K562 (cell line): ENCODE measurements around the gene TNFAIP8L1. TPM values are rescaled to one million over a fixed set of nuclear protein-coding genes. Genes with fewer than 3 reads are reported as not detected.
A peak's percentile ranks its signal among the peaks of the same experiment; 100 is the strongest.

Experiments used
- BCLAF1 ChIP-seq, 2 experiments: fragments of 450-650 bp in 1 of 2; IDR thresholded peaks; 2 replicates each; pipeline ENCODE4 v1.6.1; 2011 to 2017; ENCODE audit warnings: low read depth in 2 of 2, antibody characterized with exemption in 1 of 2, borderline replicate concordance in 1 of 2, low read length in 1 of 2, mild to moderate bottlenecking in 1 of 2, mixed read lengths in 1 of 2; ENCODE audit not compliant: control insufficient read depth in 1 of 2
- CTCFL ChIP-seq: IDR thresholded peaks from 2 replicates; pipeline ENCODE4 v1.6.1; 2011; ENCODE audit warnings: borderline replicate concordance, low read depth, mild to moderate bottlenecking, moderate library complexity, low read length; ENCODE audit not compliant: insufficient read depth, poor library complexity, severe bottlenecking
- EP400 ChIP-seq: fragments of 450-650 bp; IDR thresholded peaks from 2 replicates; pipeline ENCODE4 v1.6.1; 2017; ENCODE audit warnings: antibody characterized with exemption, mild to moderate bottlenecking, moderate library complexity
- FOXK2 ChIP-seq, 2 experiments: fragments of 450-650 bp; IDR thresholded peaks in 1 of 2; conservative IDR thresholded peaks in 1 of 2; 2 replicates each; pipeline ENCODE4 v1.6.1; 2016; ENCODE audit warnings: low read depth in 2 of 2, mild to moderate bottlenecking in 1 of 2
- FOXP1 ChIP-seq: sonication (generic); formaldehyde crosslinking; IDR thresholded peaks from 2 replicates; pipeline ENCODE4 v1.8.0; 2022; ENCODE audit warnings: mild to moderate bottlenecking, missing genetic modification reagents
- GTF2F1 ChIP-seq: IDR thresholded peaks from 2 replicates; pipeline ENCODE4 v1.6.1; 2011; ENCODE audit warnings: low read depth, low read length, improper control_type of control experiment
- JUN ChIP-seq, 2 experiments: sonication (generic) in 1 of 2; formaldehyde crosslinking in 1 of 2; IDR thresholded peaks; 2 replicates each; pipeline versions ENCODE4 v1.6.1 to v1.8.0; 2012 to 2022; ENCODE audit warnings: borderline replicate concordance in 2 of 2, mild to moderate bottlenecking in 2 of 2, improper control_type of control experiment in 1 of 2, low read depth in 1 of 2, low read length in 1 of 2, missing genetic modification reagents in 1 of 2
- PML ChIP-seq: IDR thresholded peaks from 2 replicates; pipeline ENCODE4 v1.6.1; 2012; ENCODE audit warnings: low read length, inconsistent platforms
- POLR2A ChIP-seq: fragments of 450-650 bp; conservative IDR thresholded peaks from 2 replicates; pipeline ENCODE4 v1.6.1; 2016
- RAD21 ChIP-seq, 2 experiments: fragments of 250-450 bp in 1 of 2; fragments of 450-650 bp in 1 of 2; sonication (Bioruptor Pico) in 1 of 2; formaldehyde crosslinking in 1 of 2; IDR thresholded peaks in 1 of 2; conservative IDR thresholded peaks in 1 of 2; 2 replicates each; pipeline versions ENCODE4 v1.4.0 to v1.8.0; 2020 to 2022; ENCODE audit warnings: mild to moderate bottlenecking in 2 of 2, moderate library complexity in 1 of 2
- SIN3A ChIP-seq, 2 experiments: fragments of 150-350 bp in 1 of 2; IDR thresholded peaks; 2 replicates each; pipeline ENCODE4 v1.6.1; 2011 to 2016; ENCODE audit warnings: borderline replicate concordance in 2 of 2, low read depth in 2 of 2, low read length in 2 of 2, mild to moderate bottlenecking in 2 of 2, moderate library complexity in 2 of 2; ENCODE audit not compliant: control insufficient read depth in 1 of 2
- ZBTB34 ChIP-seq: fragments of 250-450 bp; sonication (Bioruptor Pico); IDR thresholded peaks from 2 replicates; pipeline ENCODE4 v1.8.0; 2021; ENCODE audit warnings: mild to moderate bottlenecking, moderate library complexity
- ZNF408 ChIP-seq: fragments of 250-450 bp; sonication (Bioruptor Pico); IDR thresholded peaks from 2 replicates; pipeline ENCODE4 v1.4.0; 2020; ENCODE audit warnings: low read depth, mild to moderate bottlenecking, moderate library complexity
- ZNF518B ChIP-seq: fragments of 250-450 bp; sonication (Bioruptor Pico); IDR thresholded peaks from 2 replicates; pipeline ENCODE4 v1.5.0; 2021; ENCODE audit warnings: mild to moderate bottlenecking, moderate library complexity
- polyA plus RNA-seq, 8 experiments: library from polyadenylated mRNA; depleted of rRNA in 4 of 8; stranded (reverse) in 5 of 8; unstranded in 3 of 8; fragments of >200 nt; fragmentation: Nextera tagmentation in 2 of 8; fragmentation: Illumina TruSeq in 1 of 8; extraction: Ambion mirVana in 2 of 8; extraction: Trizol in 1 of 8; gene quantifications; 2 replicates each; pipeline versions ENCODE4 v1.2.1 to v1.2.3, GENCODE V29; 2011 to 2014; ENCODE audit warnings: inconsistent platforms in 1 of 8, missing spikeins in 1 of 8
- total RNA-seq, 7 experiments: library from RNA; depleted of rRNA in 6 of 7; stranded (reverse); fragments of >200 nt in 6 of 7; fragmentation: Illumina TruSeq in 2 of 7; extraction: Trizol in 2 of 7; gene quantifications; 2 replicates each; pipeline versions ENCODE4 v1.2.1 to v1.2.3, GENCODE V29; 2011 to 2021; ENCODE audit warnings: low replicate concordance in 1 of 7

TNFAIP8L1 gene
- total and polyA plus RNA-seq, 9 of the 15 experiments (the other 6 are each of a cell fraction or from before 2014, with no cell fraction given), result 0.69 to 9.3 (median 4.9) TPM

GRCh38 chr19:4633140-4633967 lies 6.0 kb upstream of the TNFAIP8L1 start (continued):
- TF ChIP-seq ZNF518B (CRISPR knock-in tag), result no peak
- no peak for TF ChIP-seq GTF2F1
- TF ChIP-seq ZNF408 (CRISPR knock-in tag), result no peak
- TF ChIP-seq JUN (IDR thresholded peaks at IDR 0.05; ENCODE audit: borderline replicate concordance, low read depth, low read length), result peak; percentile 81; the same call in 1 of the 2 replicates
- no peak for TF ChIP-seq JUN (CRISPR knock-in tag; IDR thresholded peaks at IDR 0.05; ENCODE audit: borderline replicate concordance)
- TF ChIP-seq EP400, result peak; percentile 56; the same call in 1 of the 2 replicates
- no peak for TF ChIP-seq ZBTB34 (CRISPR knock-in tag)
- TF ChIP-seq FOXK2 (conservative IDR thresholded peaks at IDR 0.05 in 1 of 2, IDR thresholded peaks at IDR 0.05 in 1 of 2; ENCODE audit: low read depth in 2 of 2), result peak in 1 of 2 experiments; percentile 30; a peak in 1 of 4 replicates
- no peak for TF ChIP-seq CTCFL
- TF ChIP-seq POLR2A, result no peak
- TF ChIP-seq PML, result 0 out of 2 replicates have a peak, but pooled peaks have one; percentile 28
- 0 out of 4 replicates have a peak, but pooled peaks of 1 of the 2 experiments have one; percentile 42 for TF ChIP-seq BCLAF1 (IDR thresholded peaks at IDR 0.05; ENCODE audit: borderline replicate concordance in 1 of 2, control insufficient read depth in 1 of 2, low read depth in 2 of 2, low read length in 1 of 2)
- no peak for TF ChIP-seq SIN3A (IDR thresholded peaks at IDR 0.05; ENCODE audit: borderline replicate concordance in 2 of 2, control insufficient read depth in 1 of 2, low read depth in 2 of 2, low read length in 2 of 2)
- TF ChIP-seq FOXP1, result no peak
- peak; percentile 37 to 74 for TF ChIP-seq RAD21 (CRISPR knock-in tag; conservative IDR thresholded peaks at IDR 0.05 in 1 of 2, IDR thresholded peaks at IDR 0.05 in 1 of 2)
